Left ventricle myocardium inferior (tissue), 1 donor: ENCODE data around the gene TMEM132E. TPM values are rescaled to one million over a fixed set of nuclear protein-coding genes. Genes with fewer than 3 reads are reported as not detected.

Experiments
- DNase-seq: peaks from one replicate; pipeline ENCODE4 v3.0.0-alpha.2; 2020
- H3K27ac ChIP-seq: fragments of 200-600 bp; replicated peaks from 2 replicates; pipeline ENCODE4 v1.8.0; 2021
- H3K27me3 ChIP-seq: fragments of 200-600 bp; 2 replicates; pipeline ENCODE4 v1.8.0; 2021; ENCODE audit warnings: low read depth
- H3K36me3 ChIP-seq: fragments of 200-600 bp; 2 replicates; pipeline ENCODE4 v1.8.0; 2021
- H3K4me1 ChIP-seq: fragments of 200-600 bp; 2 replicates; pipeline ENCODE4 v1.8.0; 2021
- H3K4me3 ChIP-seq: fragments of 200-600 bp; 2 replicates; pipeline ENCODE4 v1.8.0; 2021; ENCODE audit warnings: mild to moderate bottlenecking, moderate library complexity
- H3K9me3 ChIP-seq: fragments of 200-600 bp; replicated peaks from 2 replicates; pipeline ENCODE4 v1.8.0; 2021
- intact Hi-C: fragments of 100-400 bp; cut with micrococcal nuclease; formaldehyde crosslinking; loops from one replicate; pipeline ENCODE4 v1.11.0; 2022
- total RNA-seq: library from RNA; stranded (reverse); fragmentation: NEBNext Ultra II Directional; extraction: Animal tissue kit (Norgen Biotek cat#: 25700); gene quantifications from one replicate; pipeline ENCODE4 v1.2.1, GENCODE V29; 2021
- TF ChIP-seq, protein P1 (sequence below): fragments of 200-600 bp; IDR thresholded peaks from 2 replicates; pipeline ENCODE4 v1.8.0; 2021; ENCODE audit warnings: antibody characterized with exemption, mild to moderate bottlenecking, borderline replicate concordance
- donor health status: DM: no; HTN: yes; CAD: no; lungs with severe emphysema.

Gene TMEM132E
- total RNA-seq, 1 donor from 2014 or later: 0.05 TPM

GRCh38 chr17:34652021-34652555 is 72.7 kb downstream of the TMEM132E start:
- no peak overlapping the region for H3K27ac ChIP-seq
- DNase-seq: no peak
- no peaks in the 10 kb centered on the region for H3K36me3 ChIP-seq
- no peak overlapping the region for H3K4me3 ChIP-seq
- H3K9me3 ChIP-seq: no peaks in the 10 kb centered on the region
- intact Hi-C loops: no loop called here
- TF ChIP-seq, protein P1, sequence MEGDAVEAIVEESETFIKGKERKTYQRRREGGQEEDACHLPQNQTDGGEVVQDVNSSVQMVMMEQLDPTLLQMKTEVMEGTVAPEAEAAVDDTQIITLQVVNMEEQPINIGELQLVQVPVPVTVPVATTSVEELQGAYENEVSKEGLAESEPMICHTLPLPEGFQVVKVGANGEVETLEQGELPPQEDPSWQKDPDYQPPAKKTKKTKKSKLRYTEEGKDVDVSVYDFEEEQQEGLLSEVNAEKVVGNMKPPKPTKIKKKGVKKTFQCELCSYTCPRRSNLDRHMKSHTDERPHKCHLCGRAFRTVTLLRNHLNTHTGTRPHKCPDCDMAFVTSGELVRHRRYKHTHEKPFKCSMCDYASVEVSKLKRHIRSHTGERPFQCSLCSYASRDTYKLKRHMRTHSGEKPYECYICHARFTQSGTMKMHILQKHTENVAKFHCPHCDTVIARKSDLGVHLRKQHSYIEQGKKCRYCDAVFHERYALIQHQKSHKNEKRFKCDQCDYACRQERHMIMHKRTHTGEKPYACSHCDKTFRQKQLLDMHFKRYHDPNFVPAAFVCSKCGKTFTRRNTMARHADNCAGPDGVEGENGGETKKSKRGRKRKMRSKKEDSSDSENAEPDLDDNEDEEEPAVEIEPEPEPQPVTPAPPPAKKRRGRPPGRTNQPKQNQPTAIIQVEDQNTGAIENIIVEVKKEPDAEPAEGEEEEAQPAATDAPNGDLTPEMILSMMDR: no peak
- peaks cover 8% of the 10 kb centered on the region for H3K4me1 ChIP-seq
- peaks cover 85% of the 10 kb centered on the region for H3K27me3 ChIP-seq

DNA sequence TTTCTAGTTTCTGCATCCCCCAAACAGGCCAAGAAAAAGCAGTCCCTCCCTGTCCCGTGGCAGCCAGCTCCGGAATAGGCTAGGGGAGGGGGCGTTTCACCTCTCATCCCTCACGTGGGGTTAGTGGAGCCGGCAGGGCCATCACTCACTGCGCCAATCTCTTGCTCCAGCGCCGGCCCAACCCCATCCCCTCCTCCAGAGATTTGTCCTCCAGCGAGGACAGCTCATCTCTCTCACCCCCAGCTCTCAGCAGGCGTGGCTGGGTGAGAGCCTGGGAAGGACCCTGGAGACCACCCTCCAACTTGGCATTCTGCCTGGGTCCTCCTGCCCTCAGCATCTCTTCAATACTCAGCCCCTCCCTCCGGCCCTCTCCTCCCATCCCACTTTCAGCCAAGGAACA is 74.1 kb downstream of the TMEM132E start:
- Histone ChIP-seq H3K27me3 (peaks cover 84% of the 10 kb centered on the region), H3K27ac (no peak overlapping the region), H3K4me1 (peaks cover 8% of the 10 kb centered on the region), H3K9me3 (no peaks in the 10 kb centered on the region), H3K4me3 (no peak overlapping the region), H3K36me3 (no peaks in the 10 kb centered on the region)
- TF ChIP-seq, protein P1: no peak
- DNase-seq: no peak
- intact Hi-C loops: no loop called here

- Histone ChIP-seq H3K27me3 (peaks cover 83% of the 10 kb centered on the region), H3K4me3 (no peak overlapping the region), H3K27ac (no peak overlapping the region), H3K4me1 (peaks cover 8% of the 10 kb centered on the region), H3K36me3 (no peaks in the 10 kb centered on the region), H3K9me3 (no peaks in the 10 kb centered on the region)
- TF ChIP-seq, protein P1: no peak
- no peak for DNase-seq
- intact Hi-C loops: no loop called here
These were observed 75.0 kb downstream of the TMEM132E start for GRCh38 chr17:34654276-34654880.

DNA sequence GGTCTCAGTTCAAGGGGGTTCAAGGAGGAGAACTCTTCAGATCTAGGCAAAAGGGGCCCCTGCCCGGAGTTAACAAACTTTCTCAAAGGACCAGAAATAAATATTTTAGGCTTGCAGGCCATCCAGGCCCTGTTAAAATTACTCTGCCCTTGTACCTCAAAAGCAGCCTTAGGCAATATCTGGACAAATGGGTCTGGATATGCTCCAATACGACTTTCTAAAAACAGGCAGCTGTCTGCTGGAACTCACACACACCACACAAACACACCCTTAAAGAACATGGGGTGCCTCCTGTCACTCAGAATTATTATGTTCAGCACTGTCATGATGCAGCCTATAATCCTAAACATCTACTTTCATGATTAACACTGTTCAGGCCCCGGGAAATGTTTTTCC is 75.5 kb downstream of the TMEM132E start:
- H3K4me1 ChIP-seq: peaks cover 8% of the 10 kb centered on the region
- no peak for DNase-seq
- intact Hi-C loops: no loop called here
- TF ChIP-seq, protein P1: no peak
- no peaks in the 10 kb centered on the region for H3K36me3 ChIP-seq
- H3K4me3 ChIP-seq: no peak overlapping the region
- no peaks in the 10 kb centered on the region for H3K9me3 ChIP-seq
- H3K27me3 ChIP-seq: peaks cover 83% of the 10 kb centered on the region
- H3K27ac ChIP-seq: no peak overlapping the region

GRCh38 chr17:34656801-34657200 is 77.4 kb downstream of the TMEM132E start:
- intact Hi-C loops: no loop called here
- DNase-seq: no peak
- Histone ChIP-seq H3K9me3 (no peaks in the 10 kb centered on the region), H3K4me1 (peaks cover 8% of the 10 kb centered on the region), H3K27me3 (peaks cover 71% of the 10 kb centered on the region), H3K4me3 (no peak overlapping the region), H3K27ac (no peak overlapping the region), H3K36me3 (no peaks in the 10 kb centered on the region)
- TF ChIP-seq, protein P1: no peak
